ENCODE data around the gene GRID1.

GRID1 gene

DNA sequence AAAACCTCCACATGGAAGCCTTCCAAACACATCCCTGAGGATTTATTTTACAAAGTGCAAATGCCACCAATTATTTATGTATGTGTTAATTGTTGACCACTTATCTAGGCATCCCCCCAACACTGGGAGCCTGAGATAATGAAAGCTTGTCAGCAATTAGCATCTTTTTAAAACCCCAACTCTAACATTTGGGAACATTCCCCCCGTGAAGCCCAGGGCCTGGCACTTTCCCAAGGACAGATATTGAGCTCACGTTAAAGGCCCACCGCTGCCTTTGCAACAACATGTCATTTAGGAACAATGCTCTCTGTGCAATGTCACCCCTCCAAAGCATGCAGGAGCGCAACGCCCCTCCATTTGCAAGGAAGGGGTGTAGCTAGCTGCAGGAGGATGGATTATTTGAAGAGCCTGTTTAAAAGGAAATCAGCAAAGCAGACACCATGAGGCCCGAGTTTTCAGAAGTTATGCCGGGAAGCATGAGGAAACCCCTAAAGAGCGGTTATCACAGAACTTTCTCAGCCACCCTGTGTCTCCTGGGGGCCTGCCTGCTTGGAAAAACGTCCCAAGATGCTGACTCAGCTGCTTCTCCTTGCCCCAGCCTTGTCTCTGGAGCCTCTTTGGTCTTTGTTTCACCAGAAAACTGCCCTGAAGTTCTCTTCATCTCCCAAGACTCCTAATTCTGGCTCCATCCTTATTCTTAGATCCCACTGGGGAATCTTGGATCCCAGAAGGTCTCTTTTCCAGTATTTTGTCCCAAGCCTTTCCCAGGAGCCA lies 444.1 kb downstream of the GRID1 start:
- DNase-seq (ENCODE audit: low read depth), result no peak

DNA sequence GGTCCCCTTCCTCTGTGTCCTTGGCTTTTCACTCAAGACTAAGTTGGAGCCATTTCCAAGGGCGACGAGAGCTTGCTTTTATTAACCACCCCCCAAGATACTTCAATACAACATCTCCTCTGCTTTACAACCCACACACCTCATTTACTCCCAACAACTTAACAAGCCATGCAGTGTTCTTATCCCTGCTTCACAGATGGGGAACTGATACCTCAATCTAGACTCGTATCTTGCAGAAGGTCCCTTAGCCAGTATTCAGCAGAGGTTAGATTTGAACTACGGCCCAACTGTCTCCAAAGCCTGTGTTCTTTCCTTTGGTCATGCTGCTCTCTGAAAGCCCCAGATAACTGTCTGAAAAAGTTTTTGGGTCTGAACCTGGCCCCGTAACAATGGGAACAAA lies 444.8 kb downstream of the GRID1 start:
- DNase-seq (ENCODE audit: low read depth), result no peak

DNA sequence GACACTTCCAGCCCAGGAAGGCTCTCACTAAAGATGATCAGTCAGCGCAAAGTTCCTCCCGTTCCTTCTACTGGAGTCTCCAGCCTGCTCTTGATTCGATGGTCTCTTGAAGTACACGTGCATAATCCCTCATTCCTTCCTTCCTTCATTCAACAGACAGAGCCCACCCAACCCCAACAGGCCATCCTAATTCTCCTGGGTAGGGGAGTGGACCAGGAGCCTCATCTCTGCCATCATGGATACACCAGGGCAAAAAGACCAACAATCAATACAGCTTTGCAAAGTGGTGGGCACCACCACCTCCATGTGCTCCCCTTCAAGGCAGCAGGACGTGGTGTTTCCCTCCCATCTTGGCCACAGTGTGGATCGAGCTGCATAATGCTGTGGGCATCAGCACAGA lies 446.3 kb downstream of the GRID1 start:
- DNase-seq (ENCODE audit: low read depth), result no peak

DNA sequence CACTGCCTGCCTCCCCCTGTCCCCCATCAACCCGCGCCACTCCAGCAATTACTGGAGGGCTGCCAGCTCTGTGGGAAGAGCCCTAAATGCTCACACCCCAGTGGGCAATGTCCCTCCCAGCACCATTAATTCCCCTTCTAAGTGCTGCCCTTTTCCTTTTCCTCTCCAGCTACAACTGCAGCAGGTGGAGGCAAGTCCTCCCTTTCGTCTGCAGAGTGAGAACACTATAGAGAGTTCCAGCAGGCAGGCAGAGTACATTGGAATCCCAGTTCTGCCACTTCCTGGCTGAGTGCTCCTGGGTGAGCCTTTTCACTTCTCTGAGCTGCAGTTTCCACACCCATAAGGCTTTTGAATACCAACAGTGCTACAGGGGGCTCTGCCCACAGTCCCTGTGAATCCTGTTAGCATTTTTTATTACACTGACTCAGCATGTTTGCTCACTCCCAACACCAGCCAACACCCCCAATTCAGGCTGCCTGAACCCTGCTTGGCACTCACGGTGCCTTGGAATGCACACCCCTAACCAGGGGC lies 447.0 kb downstream of the GRID1 start:
- no peak for DNase-seq (ENCODE audit: low read depth)

DNA sequence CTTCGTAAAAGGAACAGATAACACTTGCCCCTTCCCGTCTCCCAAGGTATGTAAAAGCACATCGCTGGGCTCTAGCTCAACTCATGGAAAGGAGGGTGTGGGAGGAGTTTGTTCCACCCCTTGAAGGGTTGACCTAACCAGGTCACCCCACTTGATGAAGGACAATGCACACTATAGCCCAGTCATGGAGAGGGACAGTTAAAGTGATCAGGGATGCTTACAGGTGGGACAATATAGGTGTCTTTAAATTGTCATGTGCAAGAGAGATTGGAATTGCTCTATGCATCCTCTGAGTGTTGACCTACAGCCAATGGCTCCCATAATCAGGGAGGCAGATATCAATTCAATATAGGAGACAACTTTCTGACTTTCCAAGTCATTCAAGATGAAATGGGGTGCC lies 448.2 kb downstream of the GRID1 start:
- DNase-seq (ENCODE audit: low read depth), result no peak

DNA sequence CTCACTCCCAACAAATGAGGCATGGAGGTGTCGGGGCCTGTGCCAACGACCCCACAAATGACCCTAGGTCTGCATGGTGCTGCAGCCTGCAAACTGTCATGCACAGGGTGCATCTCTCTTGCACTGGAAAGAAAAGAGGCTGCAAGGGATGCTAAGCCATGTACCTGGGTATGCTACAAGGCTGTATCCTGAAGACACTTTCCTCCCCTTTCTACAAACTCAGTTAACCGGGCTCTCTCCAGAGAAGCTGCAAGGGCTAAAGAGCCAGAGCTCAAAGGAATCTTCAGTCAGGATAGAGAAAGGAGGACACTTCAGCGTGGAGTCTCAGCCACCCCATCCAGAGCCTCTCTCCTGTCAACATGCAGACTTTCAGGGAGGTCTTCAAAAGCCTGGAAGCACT lies 449.0 kb downstream of the GRID1 start:
- no peak for DNase-seq (ENCODE audit: low read depth)

DNA sequence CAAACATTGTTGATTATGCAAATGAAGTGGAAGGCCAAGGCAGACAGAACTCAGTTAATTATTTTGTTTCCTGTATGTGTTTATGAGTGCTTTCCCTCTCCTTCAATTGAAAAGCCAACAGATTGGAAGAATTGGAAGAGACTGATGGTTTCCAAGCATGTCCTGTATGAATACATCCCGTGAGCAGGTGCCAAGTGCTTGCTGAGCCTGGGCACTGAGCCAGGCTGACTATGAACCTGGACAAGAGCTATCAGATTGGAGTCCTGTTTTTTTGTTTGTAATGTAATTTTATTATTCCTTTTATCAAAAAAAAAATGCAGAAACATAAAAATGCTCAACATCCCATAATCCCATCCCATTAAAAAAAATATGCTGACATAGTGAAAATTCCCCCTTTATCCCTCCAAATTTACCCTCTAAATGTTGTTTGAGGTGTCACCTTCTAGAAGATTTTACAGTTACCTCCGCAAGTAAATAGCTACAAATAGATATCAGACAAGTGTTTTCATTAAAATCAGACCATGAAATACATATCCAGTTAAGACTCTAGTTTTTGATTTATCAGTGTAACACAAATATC lies 449.5 kb downstream of the GRID1 start:
- DNase-seq (ENCODE audit: low read depth), result no peak

DNA sequence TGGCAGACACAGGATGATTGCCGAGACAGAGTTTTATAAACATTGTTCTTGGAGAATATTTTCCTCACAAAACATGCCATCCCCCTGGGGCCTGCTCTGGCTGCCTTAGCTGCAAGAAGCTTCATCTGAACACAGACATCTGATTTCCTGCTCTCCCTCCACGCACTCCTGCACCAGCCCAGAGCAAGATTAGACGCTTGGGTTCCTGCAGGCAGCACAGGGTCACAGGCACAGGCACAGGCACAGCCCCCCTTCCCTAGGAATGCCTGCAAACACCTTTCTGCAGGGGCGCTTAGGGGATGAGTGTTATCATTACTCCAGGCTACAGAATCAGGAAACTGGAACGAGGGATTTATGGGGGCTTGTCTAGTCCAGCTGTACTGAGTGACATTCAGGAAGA lies 450.3 kb downstream of the GRID1 start:
- DNase-seq (ENCODE audit: low read depth), result no peak

DNA sequence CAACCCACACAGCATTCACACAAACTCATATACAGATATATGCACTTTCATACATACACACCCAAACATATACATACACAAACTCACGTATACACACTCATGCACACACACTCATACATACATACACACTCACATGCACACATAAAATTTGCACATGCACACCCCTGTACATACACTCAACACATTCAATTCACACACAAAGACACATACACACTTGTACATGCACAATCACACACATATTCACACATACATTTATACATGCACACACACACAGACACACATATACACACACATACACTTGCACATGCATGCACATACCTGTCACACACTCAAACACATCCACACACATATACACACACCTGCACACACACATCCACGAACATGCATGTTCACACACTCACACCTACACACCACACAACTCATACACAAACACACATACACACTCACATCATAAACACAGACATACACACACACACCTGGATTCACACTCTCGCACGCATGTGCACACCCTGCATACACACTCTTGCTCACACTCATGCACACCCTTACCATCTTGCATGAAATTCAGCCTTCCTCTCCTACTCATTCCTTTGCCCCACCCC lies 451.2 kb downstream of the GRID1 start:
- no peak for DNase-seq (ENCODE audit: low read depth)

DNA sequence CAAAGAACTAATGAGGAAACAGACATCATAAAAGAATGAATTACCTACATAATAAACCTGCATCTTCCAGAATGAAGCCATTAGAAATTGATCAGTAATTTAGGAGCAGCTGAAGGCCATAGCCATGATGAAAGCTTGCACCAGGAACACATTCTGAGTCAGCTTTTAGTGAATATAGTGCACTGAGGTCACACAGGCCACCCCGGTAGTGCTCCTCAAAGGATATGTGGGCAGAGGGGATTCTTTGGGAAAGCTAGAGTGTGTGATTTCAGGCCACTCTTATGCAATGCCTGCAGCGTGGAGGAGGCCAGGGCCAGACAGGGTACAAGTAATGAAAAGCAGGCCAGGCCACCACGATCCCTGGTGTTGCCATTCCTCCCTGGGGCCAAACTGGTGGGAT lies 451.9 kb downstream of the GRID1 start:
- no peak for DNase-seq (ENCODE audit: low read depth)

DNA sequence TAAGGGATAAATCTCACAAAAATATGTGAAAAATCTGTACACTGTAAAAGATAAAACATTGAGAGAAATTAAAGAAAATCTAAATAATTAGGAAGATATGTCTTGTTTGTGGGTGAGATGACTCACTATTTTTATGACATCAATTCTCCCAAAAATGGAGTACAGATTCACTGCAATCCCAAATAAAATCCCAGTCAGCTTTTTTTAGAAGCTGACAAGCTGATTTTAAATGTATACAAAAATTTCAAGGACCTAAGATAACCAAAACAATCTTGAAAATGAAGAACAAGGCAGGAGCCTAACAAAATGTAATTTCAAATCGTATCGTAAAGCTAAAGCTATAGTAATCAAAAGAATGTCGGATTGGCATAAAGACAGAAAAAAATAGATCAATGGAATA lies 458.1 kb downstream of the GRID1 start:
- no peak for DNase-seq (ENCODE audit: low read depth)

DNA sequence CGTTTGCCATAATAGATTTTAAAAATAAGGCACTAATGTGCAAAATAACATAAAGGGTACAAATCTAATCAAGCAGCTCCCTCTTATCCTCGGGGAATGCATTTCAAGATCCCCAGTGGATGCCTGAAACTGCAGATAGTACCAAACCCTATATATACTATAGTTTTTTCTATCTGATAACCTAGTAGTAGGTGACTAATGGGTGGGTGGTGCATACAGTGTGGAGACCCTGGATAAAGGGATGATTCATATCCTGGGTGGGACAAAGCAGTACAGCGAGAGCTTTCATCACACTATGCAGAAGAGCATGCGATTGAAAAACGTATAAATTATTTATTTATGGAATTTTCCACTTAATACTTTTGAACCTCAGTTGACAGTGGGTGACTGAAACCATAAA lies 464.5 kb downstream of the GRID1 start:
- DNase-seq (ENCODE audit: low read depth), result no peak

DNA sequence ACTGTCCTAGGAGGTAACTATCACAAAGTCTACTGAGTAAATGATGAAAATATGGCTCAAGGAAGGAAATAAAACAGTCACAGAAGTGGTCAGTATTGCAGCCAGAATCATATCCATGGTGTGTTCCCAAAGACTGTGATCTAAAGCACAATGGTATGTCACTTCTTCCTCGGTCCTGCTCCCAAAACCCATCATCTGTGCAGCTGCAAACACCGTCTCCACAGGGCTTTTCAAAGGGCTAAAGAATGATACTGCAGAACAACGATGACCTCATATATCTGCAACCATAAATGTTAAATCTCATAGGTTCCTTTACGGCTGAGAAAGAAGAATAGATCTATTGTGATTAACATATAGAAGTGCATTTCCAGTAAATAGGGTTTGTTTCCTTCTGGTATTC lies 465.0 kb downstream of the GRID1 start:
- DNase-seq (ENCODE audit: low read depth), result no peak

DNA sequence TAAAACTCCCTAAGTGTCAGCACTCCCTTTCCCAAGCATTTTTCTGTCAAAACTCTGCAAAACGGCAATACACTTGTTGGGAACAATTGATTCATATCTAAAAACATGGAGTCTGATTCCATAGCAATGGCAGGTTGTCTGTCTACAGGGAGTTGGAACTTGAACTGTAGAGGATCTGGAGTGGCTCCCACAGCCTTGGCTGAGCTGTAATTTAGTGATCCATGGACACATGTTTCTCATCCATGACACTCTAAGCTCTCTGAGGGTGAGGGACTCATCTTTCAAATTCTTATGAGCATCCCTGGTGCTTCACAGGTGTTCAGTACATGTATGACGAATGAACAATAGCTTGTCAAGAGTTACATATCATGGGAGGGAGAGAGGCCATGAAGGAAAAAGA lies 466.1 kb downstream of the GRID1 start:
- no peak for DNase-seq (ENCODE audit: low read depth)

DNA sequence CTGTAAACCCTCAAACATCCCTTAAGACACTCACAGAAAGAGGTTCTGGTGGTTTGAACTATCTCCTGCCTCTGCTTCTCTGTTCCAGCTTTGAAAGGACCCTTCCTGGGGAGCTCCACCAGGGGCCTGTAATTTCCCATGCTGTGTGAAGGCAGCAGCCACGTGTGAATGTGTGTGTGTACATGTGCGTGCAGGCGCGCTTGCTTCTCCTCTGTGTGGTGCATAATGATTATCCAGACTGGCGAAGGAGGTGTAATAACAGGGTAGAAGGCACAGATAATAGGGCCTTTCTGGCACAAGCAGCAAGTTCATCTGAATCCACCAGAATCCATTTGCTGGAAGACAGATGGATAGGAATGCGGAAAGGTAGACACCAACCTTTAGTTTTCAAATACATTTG lies 466.5 kb downstream of the GRID1 start:
- no peak for DNase-seq (ENCODE audit: low read depth)

DNA sequence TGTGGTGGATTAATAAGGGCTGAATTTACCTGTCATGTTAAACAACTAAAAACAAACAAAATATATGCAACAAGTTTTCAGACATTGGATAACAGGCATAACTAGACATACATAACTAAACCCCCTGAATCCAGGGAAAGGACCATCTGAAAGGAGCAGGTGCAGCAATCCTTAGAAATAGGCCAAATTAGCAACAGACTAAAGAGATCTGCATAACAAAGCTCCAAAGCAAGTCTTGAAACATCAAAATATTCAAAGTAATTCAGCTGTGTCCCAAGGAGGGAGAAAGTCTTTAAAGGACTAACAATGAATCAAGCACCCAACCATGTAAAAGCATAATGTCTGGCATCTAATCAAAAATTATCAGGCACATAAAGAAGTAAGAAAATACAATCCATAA lies 475.1 kb downstream of the GRID1 start:
- no peak for DNase-seq (ENCODE audit: low read depth)

DNA sequence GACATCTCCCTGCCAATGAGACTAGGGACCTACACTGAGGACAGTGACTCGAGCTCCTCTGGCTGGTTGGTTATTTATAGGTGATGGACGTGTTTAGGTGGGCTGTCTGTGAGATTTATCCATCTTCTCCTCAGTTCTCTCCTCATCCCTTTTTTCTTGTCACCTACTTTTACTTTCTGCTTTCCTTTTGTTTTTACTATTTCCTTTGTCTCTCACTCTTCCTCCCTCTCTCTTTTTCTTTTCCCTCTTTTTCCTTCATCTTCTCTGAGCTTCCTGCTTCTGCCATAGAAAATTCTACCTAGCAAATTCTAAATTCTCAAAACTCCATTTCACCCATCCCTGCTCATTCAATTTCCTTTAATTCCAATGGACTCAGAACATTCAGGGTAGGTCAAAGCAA lies 478.0 kb downstream of the GRID1 start:
- no peak for DNase-seq (ENCODE audit: low read depth)

DNA sequence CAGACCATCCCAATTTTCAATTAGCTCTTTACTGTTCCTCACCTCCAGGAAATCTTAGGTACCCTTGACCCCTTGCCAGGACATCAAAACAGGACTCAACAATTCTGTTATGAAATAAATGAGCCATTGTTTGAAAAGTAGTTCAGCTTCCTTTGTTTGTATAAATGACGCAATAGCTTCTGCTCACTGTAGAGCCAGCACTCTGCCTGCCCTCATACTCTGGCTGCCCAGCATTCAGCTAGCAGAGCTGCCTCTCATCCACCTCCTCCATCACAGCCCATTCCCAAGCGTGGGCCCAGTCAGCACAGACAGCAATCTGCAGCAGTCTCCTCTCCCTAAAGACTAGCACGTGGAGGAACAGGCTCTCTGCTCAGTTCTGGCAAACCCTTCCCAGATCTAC lies 478.6 kb downstream of the GRID1 start:
- no peak for DNase-seq (ENCODE audit: low read depth)

DNA sequence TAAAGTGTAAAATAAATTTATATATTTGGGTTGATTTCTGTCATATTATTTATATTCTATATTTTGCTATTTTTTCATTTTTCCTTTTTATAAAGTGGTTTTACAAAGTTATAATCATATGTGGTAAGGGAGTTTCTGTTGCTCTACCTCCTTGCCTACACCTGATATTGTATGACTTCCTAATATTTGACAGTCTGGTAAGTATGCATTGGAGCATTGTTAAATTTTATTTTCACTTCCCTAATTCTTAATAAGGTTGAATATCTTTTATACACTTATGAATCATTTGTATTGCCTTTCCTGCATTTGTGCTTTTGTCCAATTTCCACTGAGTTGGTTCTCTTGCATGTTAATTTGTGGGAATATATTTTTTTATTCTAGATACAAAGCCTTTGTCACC lies 492.4 kb downstream of the GRID1 start:
- DNase-seq (ENCODE audit: low read depth), result no peak

DNA sequence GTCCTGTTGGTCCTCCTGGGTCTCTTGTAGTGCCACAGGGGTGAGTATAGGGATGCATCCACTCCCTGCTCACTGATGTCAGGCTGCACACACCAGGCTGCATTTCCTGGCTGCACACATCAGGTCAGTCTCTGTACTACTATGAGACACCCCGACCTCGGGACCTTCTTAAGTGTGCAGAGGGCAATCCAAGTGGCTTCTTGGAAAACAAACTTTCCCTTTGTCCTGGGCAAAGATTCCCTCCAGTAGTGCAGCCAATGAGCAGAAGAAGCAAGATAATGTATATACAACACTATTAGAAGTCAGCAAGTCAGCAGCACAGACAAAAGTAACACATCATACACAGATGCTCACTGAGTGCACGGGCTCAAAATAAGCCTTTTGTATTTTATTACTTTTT lies 493.5 kb downstream of the GRID1 start:
- DNase-seq (ENCODE audit: low read depth), result no peak

DNA sequence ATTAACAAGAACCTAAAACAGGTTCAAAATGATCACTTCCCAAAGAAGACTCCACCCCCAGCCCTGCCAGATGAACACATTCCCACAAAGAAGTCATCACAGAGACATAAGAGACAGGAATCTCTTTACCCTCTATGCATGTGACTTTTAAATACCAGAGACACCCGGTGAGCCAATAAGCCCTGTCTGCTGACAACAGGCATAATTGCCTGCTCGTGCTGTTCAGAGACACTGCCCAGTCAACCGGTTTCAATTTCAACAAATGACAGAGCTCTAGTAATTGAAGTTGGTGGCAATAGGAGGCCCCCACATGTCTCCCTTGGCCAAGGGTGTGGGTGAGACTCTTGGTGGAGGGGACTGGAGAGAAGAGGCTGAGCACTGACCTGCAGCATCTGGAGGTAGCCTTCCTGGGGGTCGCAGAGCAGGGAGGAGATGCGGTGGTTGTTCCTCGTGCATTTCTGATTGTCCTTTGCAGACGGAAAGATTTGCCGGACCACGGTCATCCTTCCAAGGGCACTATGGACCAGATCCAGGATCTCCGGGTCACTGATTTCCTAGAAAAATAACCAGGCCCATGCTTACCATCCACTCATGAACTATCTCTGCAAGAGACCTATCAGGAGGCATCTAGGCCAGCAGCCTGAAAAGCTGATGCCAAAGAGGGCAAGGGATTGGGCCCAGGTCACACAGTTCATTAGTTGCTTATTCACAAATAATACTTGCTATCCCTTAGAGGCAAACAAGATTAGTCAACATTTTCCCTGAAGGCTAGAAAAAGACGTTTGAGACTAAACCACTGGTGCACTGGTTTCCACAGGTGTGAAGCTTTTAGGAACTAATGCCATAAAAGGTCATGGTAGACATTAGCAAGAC lies 497.7 kb downstream of the GRID1 start:
- DNase-seq (ENCODE audit: low read depth), result no peak

DNA sequence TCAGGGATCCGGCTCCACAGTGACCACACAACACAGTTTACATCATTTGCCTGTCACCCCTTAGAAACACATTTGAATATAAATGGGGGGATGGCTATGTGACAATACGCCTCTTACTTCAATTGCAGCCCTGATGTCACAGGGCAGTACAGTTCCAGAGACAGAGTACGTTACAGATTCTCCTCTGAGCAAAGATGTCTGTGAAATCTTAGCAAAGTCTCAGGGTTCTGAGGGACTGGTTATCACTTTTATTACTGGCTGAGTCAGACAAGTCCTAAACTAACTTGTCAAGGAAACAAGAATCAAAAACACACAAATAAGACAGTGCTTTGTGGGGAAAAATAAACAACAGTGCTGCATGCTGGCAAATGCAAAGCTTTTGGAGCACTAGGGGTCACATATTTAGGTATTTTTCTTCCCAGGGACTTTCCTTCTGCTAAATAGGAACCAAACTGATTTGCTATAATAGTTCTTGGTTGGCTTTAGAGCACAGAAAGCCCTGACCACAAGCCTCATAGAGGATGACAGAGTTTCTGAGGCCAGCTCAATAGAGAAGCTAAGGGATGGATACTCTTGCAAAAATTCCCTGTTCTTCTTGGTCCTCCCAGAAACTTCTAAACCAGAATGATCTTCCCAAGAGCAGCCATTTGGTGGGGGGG lies 501.6 kb downstream of the GRID1 start:
- no peak for DNase-seq (ENCODE audit: low read depth)

Data from stimulated activated CD8-positive, alpha-beta memory T cell treated with anti-CD3 and anti-CD28 coated beads, Interleukin-15, amount 100 ng/mL, for 24 hours (primary cell).